ENCODE data around the gene FAM3A.

The FAM3A gene

DNA sequence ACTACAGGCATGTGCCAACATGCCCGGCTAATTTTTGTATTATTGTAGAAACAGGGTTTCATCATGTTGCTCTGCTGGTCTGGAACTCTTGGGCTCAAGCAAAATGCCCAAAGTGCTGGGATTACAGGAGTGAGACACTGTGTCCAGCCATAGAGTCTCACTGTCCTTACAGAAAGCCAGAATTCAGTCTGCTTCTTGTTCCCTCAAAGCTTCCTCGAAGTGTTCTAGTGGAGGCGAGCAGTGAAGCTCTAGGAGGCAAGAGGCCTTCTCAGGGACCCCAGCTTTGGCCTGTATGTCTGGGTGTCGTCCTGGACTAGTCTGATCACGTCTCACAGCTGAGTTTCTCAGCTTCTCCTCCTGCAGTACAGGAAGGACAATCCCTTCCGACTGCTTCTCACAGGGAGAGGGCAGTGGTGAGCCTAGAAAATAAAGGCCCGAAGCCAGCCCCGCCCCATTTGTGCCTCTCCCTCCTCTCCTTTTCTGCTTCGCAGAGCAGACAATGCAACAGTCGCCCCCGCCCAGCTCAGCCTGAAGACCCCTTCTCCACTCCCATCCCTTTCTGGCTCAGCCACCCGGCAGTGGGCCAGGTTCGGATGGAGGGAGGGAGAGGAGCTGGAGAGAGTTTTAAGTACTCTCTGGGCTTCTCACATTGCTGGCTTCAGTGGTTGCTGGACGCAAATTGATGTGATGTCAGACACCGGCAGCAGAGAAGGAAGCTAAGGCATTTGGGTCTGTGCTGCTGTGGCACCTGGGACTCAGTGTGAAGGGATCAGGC lies 11.1 kb upstream of the FAM3A start:
- no peaks in the 10 kb centered on the region for H3K27me3 ChIP-seq (replicated peaks)
- peak overlapping the region; percentile 39 for H3K4me3 ChIP-seq (ENCODE audit: low read depth, low read length)
- no peaks in the 10 kb centered on the region for H3K36me3 ChIP-seq (replicated peaks)
- TF ChIP-seq, protein P1, sequence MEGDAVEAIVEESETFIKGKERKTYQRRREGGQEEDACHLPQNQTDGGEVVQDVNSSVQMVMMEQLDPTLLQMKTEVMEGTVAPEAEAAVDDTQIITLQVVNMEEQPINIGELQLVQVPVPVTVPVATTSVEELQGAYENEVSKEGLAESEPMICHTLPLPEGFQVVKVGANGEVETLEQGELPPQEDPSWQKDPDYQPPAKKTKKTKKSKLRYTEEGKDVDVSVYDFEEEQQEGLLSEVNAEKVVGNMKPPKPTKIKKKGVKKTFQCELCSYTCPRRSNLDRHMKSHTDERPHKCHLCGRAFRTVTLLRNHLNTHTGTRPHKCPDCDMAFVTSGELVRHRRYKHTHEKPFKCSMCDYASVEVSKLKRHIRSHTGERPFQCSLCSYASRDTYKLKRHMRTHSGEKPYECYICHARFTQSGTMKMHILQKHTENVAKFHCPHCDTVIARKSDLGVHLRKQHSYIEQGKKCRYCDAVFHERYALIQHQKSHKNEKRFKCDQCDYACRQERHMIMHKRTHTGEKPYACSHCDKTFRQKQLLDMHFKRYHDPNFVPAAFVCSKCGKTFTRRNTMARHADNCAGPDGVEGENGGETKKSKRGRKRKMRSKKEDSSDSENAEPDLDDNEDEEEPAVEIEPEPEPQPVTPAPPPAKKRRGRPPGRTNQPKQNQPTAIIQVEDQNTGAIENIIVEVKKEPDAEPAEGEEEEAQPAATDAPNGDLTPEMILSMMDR (IDR thresholded peaks at IDR 0.05; ENCODE audit: low read depth, low read length, missing control alignments) = peak; percentile 72
- DNase-seq = peak; percentile 75
- no peak overlapping the region for H3K27ac ChIP-seq
- in situ Hi-C loops (cut with HindIII; ENCODE audit: low pct_ligation_motif_present, low sequenced_read_pairs) = no loop called here

DNA sequence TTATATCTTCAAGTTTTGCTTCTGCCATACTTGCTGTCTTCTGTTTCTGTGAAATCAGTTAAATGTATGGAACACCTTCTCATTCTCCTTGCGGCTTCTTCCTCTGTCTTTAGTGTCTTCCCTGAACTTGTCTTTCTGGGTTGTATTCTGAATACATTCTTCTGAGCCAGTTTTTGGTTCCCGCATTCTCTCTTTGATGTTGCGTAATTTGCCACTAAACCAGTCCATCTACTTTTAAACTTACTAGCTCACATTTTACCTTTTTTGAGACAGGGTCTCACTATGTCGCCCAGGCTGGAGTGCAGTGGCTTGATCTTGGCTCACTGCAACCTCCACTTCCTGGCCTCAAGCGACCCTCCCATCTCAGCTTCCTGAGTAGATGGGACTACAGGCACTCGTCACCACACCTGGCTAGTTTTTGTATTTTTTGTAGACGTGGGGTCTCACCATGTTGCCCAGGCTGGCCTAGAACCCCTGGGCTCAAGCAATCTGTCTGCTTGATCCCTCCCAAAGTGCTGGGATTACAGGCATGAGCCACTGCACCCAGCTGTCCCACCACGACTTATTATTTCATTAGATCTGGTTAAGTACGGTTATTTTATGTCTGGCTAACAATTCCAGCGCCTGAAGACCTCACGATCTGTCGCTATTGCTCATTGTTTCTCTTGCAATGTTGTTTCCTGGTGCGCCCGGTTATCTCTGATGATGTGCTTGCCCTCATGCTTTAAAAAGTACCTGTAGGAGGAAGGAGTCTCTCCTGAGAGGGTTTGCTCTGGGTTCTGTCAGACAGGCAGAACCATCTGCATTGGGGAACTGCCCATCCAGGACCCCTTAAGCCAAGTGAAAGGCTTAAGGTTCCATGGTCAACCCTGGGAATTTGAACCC lies 9.8 kb upstream of the FAM3A start:
- TF ChIP-seq, protein P1 (IDR thresholded peaks at IDR 0.05; ENCODE audit: low read depth, low read length, missing control alignments) = no peak
- H3K36me3 ChIP-seq (replicated peaks) = no peaks in the 10 kb centered on the region

DNA sequence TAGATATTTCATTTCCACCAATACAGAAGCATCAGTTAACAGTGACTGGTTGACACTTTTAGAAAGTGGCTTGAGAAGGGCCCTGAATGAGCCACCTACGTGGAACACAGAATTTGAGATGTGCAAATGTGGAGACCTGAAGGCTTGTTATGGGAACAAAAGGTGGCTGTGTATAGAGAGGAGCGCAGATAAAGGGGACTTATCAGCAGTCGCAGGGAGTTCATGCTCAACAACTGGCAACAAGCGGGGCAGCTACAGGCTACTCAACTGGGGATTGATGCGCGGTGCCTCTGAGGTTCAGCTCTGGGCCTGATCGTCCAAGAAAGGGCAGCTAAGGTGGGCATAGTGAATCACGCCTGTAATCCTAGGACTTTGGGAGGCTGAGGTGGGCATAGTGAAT lies 3.4 kb upstream of the FAM3A start:
- no peak overlapping the region for H3K4me3 ChIP-seq (ENCODE audit: low read depth, low read length)
- TF ChIP-seq, protein P1 (IDR thresholded peaks at IDR 0.05; ENCODE audit: low read depth, low read length, missing control alignments) = no peak
- H3K36me3 ChIP-seq (replicated peaks) = no peaks in the 10 kb centered on the region
- no peak overlapping the region for H3K27ac ChIP-seq
- no peaks in the 10 kb centered on the region for H3K27me3 ChIP-seq (replicated peaks)
- no peak for DNase-seq
- in situ Hi-C loops (cut with HindIII; ENCODE audit: low pct_ligation_motif_present, low sequenced_read_pairs) = no loop called here

More for the DNA sequence above, 9.8 kb upstream of the FAM3A start:
- no peak for DNase-seq
- Histone ChIP-seq H3K4me3 (ENCODE audit: low read depth, low read length) (no peak overlapping the region), H3K27ac (no peak overlapping the region), H3K27me3 (replicated peaks) (no peaks in the 10 kb centered on the region)
- in situ Hi-C loops (cut with HindIII; ENCODE audit: low pct_ligation_motif_present, low sequenced_read_pairs) = no loop called here

DNA sequence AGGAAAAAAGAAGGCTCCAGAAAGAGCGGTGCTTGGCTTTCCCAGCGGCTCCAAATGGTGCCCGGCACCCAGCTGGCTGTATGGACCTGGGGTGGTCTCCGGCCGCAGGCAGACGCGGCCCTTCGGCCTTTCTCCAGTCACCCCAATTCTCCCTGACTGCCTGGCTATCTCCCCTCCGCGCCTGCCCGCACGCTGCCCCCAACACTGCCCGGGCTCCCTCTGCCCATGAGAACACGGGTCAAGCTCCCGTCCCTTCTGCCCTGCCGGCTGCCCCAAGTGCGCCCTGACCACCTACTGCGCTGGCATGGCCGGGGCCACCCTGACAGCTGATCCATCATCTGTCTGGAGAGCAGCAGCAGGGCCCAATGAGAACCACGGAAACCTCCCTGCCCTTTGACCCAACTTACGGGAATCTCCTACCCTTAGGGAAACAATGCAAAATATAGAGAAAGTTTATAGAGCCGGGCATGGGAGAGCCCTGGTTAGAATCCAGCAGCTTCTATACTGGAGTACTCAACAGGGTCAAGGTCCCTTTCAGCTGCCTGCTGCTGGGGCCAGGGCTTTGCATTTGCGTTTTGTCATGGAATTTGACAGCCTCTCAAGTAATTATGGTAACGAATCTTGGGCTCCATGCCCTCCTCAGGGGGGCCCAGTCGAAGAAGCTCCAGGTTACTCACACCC lies 1.2 kb upstream of the FAM3A start:
- Histone ChIP-seq H3K27ac (no peak overlapping the region), H3K36me3 (replicated peaks) (no peaks in the 10 kb centered on the region), H3K27me3 (replicated peaks) (no peaks in the 10 kb centered on the region), H3K4me3 (ENCODE audit: low read depth, low read length) (no peak overlapping the region)
- in situ Hi-C loops (cut with HindIII; ENCODE audit: low pct_ligation_motif_present, low sequenced_read_pairs) = no loop called here
- DNase-seq = no peak
- TF ChIP-seq, protein P1 (IDR thresholded peaks at IDR 0.05; ENCODE audit: low read depth, low read length, missing control alignments) = no peak

DNA sequence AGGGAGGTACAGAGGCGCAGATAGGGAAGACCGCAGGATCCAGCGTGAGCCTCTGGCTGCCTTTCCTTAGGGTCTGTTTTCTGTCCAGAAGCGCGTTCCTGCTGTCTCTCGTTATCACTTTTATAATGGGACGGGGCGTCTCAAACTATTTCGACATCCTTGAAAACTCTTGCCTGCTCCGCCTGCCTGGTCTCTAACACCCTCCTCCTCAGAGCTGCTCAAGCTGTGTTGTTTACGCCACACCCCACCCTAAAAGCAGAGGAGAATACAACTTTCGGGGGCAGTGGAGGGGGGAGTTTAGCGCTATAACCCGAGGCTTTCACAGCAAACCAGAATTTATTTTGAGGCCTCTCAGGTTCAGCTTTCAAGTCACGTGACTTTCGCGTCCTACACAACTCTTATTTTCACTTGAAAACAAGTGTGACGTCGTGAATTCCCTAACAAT lies 646 bp upstream of the FAM3A start:
- TF ChIP-seq, protein P1 (IDR thresholded peaks at IDR 0.05; ENCODE audit: low read depth, low read length, missing control alignments) = no peak
- Histone ChIP-seq H3K27me3 (replicated peaks) (no peaks in the 10 kb centered on the region), H3K4me3 (ENCODE audit: low read depth, low read length) (peak overlapping the region; percentile 50), H3K36me3 (replicated peaks) (no peaks in the 10 kb centered on the region), H3K27ac (peak overlapping the region; percentile 63)
- in situ Hi-C loops (cut with HindIII; ENCODE audit: low pct_ligation_motif_present, low sequenced_read_pairs) = no loop called here
- DNase-seq = no peak

Data from brain microvascular endothelial cell (primary cell).